ENCODE measurements around the gene JAML.

The JAML gene

DNA sequence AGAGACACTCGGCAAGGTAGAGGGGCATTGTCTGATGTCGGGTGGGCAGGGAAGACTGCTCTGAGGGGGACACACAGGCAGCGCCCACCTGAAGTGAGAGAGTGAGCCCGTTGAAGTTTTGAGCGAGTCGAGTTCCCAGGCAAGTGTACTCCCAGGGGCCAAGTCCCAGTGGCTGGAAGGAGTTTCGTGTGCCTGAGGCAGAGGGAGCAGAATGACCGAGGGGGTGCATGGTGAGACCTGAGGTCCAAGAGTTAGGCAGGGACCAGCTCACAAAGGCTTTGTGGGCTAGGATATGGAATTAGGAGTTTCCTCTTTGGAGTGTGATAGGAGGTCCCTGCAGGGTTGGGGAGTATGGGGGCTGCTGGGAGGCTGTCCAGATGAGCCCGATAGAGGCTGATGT, 54.6 kb downstream of the JAML start:
- ChIA-PET POLR2A (ENCODE audit: low non-redundant PET) (no interaction called here), CTCF (interaction anchor here (1.4 to 3.2 kb wide), 3 partner anchors 25 to 121 kb away, joined by 5 to 47 read pairs (median 10); no protein-coding TSS in a partner anchor)
- no peak for DNase-seq (ENCODE audit: low spot score)
- no peak overlapping the region for H3K27ac ChIP-seq
- TF ChIP-seq, protein P1, sequence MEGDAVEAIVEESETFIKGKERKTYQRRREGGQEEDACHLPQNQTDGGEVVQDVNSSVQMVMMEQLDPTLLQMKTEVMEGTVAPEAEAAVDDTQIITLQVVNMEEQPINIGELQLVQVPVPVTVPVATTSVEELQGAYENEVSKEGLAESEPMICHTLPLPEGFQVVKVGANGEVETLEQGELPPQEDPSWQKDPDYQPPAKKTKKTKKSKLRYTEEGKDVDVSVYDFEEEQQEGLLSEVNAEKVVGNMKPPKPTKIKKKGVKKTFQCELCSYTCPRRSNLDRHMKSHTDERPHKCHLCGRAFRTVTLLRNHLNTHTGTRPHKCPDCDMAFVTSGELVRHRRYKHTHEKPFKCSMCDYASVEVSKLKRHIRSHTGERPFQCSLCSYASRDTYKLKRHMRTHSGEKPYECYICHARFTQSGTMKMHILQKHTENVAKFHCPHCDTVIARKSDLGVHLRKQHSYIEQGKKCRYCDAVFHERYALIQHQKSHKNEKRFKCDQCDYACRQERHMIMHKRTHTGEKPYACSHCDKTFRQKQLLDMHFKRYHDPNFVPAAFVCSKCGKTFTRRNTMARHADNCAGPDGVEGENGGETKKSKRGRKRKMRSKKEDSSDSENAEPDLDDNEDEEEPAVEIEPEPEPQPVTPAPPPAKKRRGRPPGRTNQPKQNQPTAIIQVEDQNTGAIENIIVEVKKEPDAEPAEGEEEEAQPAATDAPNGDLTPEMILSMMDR (conservative IDR thresholded peaks at IDR 0.05; ENCODE audit: low read depth): no peak

DNA sequence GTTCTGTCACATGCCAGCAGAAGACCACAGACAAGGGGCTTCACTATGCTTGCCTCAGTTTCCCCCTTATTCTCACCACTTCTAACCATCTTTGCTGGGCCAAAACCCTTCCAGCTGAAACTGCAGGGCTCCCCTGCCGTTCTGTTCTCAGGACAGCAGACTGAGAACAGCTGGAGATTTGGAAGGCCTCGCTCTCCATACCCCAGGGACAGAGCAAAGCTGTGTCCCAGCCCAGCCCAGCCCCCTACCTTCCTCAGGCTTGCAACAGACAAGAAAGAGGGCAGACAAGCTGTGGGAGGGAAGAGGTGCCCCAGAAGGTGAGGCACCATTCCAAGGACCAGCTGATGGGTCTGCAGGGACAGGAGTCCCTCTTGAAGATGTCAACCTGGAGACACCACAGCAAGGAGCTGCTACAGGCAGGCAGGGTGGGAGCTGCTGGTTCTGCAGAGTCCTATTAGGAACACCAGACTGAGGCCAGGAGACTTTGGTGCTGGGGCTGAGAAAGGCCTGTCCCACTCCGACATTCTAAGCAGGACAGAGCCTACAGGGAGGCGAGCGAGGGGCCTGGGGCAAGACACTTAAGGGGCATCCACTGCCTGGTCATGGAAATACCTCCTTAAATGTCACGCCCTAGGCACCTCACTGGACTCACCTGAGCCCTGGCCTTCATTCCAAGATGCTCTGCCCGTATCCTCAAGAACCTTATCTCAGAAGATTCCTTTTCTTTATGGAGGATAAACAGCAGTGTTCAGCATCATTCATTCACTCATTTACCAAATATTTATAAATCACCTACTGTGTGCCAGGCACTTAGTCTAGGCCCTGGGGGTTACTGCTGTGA, 55.3 kb downstream of the JAML start:
- no peak for DNase-seq (ENCODE audit: low spot score)
- CTCF ChIA-PET: interaction anchor here (0.7 to 3.2 kb wide), 3 partner anchors 11 to 48 kb away, joined by 3 to 47 read pairs (median 6); no protein-coding TSS in a partner anchor
- TF ChIP-seq, protein P1 (conservative IDR thresholded peaks at IDR 0.05; ENCODE audit: low read depth): no peak
- POLR2A ChIA-PET (ENCODE audit: low non-redundant PET): interaction anchor here (0.6 kb wide), 1 partner anchor 93 kb away, joined by 7 read pairs; no protein-coding TSS in a partner anchor
- H3K27ac ChIP-seq: no peak overlapping the region

DNA sequence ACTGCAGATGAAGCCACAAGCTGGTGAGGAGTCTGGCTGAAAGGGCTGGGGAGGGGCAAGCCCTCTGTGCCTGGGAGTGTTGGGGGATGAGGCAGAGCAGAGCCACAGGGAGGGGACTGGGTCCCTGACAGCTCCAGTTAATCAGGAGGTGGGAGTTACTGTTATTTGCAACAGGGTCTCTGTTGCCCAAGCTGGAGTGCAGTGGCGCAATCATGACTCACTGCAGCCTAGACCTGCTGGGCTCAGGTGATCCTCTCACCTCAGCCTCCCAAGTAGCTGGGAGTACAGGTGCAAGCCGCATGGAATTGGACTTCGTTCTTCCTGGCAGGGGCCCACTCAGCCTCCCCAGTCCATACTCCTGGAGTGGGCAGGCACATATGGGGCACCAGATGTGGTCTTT, 56.1 kb downstream of the JAML start:
- no peak for DNase-seq (ENCODE audit: low spot score)
- ChIA-PET CTCF (interaction anchor here (0.6 to 3.2 kb wide), 4 partner anchors 12 to 743 kb away, joined by 3 to 47 read pairs (median 6); no protein-coding TSS in a partner anchor), POLR2A (ENCODE audit: low non-redundant PET) (interaction anchor here (0.6 kb wide), 1 partner anchor 92 kb away, joined by 7 read pairs; no protein-coding TSS in a partner anchor)
- H3K27ac ChIP-seq: no peak overlapping the region
- TF ChIP-seq, protein P1 (conservative IDR thresholded peaks at IDR 0.05; ENCODE audit: low read depth): no peak

- no peak for DNase-seq (ENCODE audit: low spot score)
- TF ChIP-seq, protein P1 (conservative IDR thresholded peaks at IDR 0.05; ENCODE audit: low read depth): no peak
- CTCF ChIA-PET: interaction anchor here (0.6 to 1.1 kb wide), 2 partner anchors 13 to 743 kb away, joined by 3 to 5 read pairs; no protein-coding TSS in a partner anchor
- H3K27ac ChIP-seq: no peak overlapping the region
- POLR2A ChIA-PET (ENCODE audit: low non-redundant PET): no interaction called here
These were observed 56.5 kb downstream of the JAML start for GRCh38 chr11:118168316-118168715.

- no peak overlapping the region for H3K27ac ChIP-seq
- POLR2A ChIA-PET (ENCODE audit: low non-redundant PET): no interaction called here
- DNase-seq (ENCODE audit: low spot score): no peak
- CTCF ChIA-PET: interaction anchor here (0.5 to 1.1 kb wide), 2 partner anchors 13 to 91 kb away, joined by 3 to 5 read pairs; no protein-coding TSS in a partner anchor
- TF ChIP-seq, protein P1 (conservative IDR thresholded peaks at IDR 0.05; ENCODE audit: low read depth): no peak
These were observed 56.9 kb downstream of the JAML start for GRCh38 chr11:118167906-118168305.

- no peak for DNase-seq (ENCODE audit: low spot score)
- POLR2A ChIA-PET (ENCODE audit: low non-redundant PET): no interaction called here
- CTCF ChIA-PET: interaction anchor here (0.5 kb wide), 2 partner anchors 92 to 495 kb away, joined by 3 to 5 read pairs; no protein-coding TSS in a partner anchor
- no peak overlapping the region for H3K27ac ChIP-seq
- TF ChIP-seq, protein P1 (conservative IDR thresholded peaks at IDR 0.05; ENCODE audit: low read depth): no peak
These were observed 57.6 kb downstream of the JAML start for GRCh38 chr11:118167253-118167652.

All from RWPE1 (cell line).